HG02588 (cell line): ENCODE data around the gene PLCL1.

Source experiments
- ATAC-seq: cut with Tn5 transposase; IDR thresholded peaks from one replicate; pipeline ENCODE4 v1.9.1; 2021; ENCODE audit warnings: mild to moderate bottlenecking, moderate library complexity; ENCODE audit not compliant: unreplicated experiment

PLCL1 gene

GRCh38 chr2:197852108-197852507 is 47.7 kb downstream of the PLCL1 start:
- ATAC-seq = no peak

GRCh38 chr2:197853549-197853948 is 49.2 kb downstream of the PLCL1 start:
- ATAC-seq = no peak

GRCh38 chr2:197857476-197858107 is 53.2 kb downstream of the PLCL1 start:
- ATAC-seq = no peak

- no peak for ATAC-seq
Observed at GRCh38 chr2:197858607-197859140, 54.3 kb downstream of the PLCL1 start.

- no peak for ATAC-seq
Observed at GRCh38 chr2:197862246-197862955, 58.0 kb downstream of the PLCL1 start.

GRCh38 chr2:197863744-197864143 is 59.4 kb downstream of the PLCL1 start:
- ATAC-seq = no peak

GRCh38 chr2:197866455-197866854 is 62.1 kb downstream of the PLCL1 start:
- no peak for ATAC-seq

GRCh38 chr2:197867033-197867432 is 62.6 kb downstream of the PLCL1 start:
- no peak for ATAC-seq

- no peak for ATAC-seq
Observed at GRCh38 chr2:197867624-197868023, 63.2 kb downstream of the PLCL1 start.

GRCh38 chr2:197868206-197868605 is 63.8 kb downstream of the PLCL1 start:
- no peak for ATAC-seq

GRCh38 chr2:197869041-197869440 is 64.6 kb downstream of the PLCL1 start:
- ATAC-seq = no peak

GRCh38 chr2:197869501-197870111 is 65.2 kb downstream of the PLCL1 start:
- no peak for ATAC-seq

- ATAC-seq = no peak
Observed at GRCh38 chr2:197870137-197870536, 65.7 kb downstream of the PLCL1 start.

- no peak for ATAC-seq
Observed at GRCh38 chr2:197871780-197872456, 67.5 kb downstream of the PLCL1 start.

- no peak for ATAC-seq
Observed at GRCh38 chr2:197873293-197873701, 68.9 kb downstream of the PLCL1 start.

- no peak for ATAC-seq
Observed at GRCh38 chr2:197875763-197876162, 71.4 kb downstream of the PLCL1 start.

GRCh38 chr2:197876524-197876923 is 72.1 kb downstream of the PLCL1 start:
- ATAC-seq = no peak

GRCh38 chr2:197877038-197877437 is 72.6 kb downstream of the PLCL1 start:
- ATAC-seq = no peak

- ATAC-seq = no peak
Observed at GRCh38 chr2:197878792-197879191, 74.4 kb downstream of the PLCL1 start.

GRCh38 chr2:197879812-197880408 is 75.5 kb downstream of the PLCL1 start:
- ATAC-seq = no peak
